ENCODE results near the gene LRRC49. TPM values are rescaled to one million over a fixed set of nuclear protein-coding genes. Genes with fewer than 3 reads are reported as not detected.

The LRRC49 gene
- total and polyA plus RNA-seq, 10 of the 15 experiments (the other 5 are each of a cell fraction or from before 2014, with no cell fraction given): 1.4 to 3.7 (median 2.9) TPM

- ATAC-seq (no peak), DNase-seq (ENCODE audit: low read depth, low spot score) (no peak), FAIRE-seq (no peak)
- Histone ChIP-seq H2AFZ (ENCODE audit: control insufficient read depth, low read depth, low read length) (no peak overlapping the region), H3K9me3 (replicated peaks; ENCODE audit: control insufficient read depth, insufficient read depth, low read length) (no peaks in the 10 kb centered on the region; the same call in 2 of the 3 replicates), H3K36me3 (ENCODE audit: control insufficient read depth in 2 of 2, insufficient read depth in 2 of 2, low read length in 1 of 2) (no peaks in the 10 kb centered on the region), H3K9ac (ENCODE audit: control insufficient read depth, insufficient read depth, low read length) (no peak overlapping the region), H3K27me3 (replicated peaks in 1 of 2; ENCODE audit: control insufficient read depth in 2 of 2, insufficient read depth in 2 of 2, low read length in 1 of 2) (no peaks in the 10 kb centered on the region), H3K4me2 (ENCODE audit: control insufficient read depth, insufficient read depth) (no peak overlapping the region), H4K20me1 (ENCODE audit: control insufficient read depth, insufficient read depth) (no peaks in the 10 kb centered on the region), H3K27ac (ENCODE audit: control insufficient read depth, insufficient read depth) (no peak overlapping the region), H3K79me2 (ENCODE audit: control insufficient read depth, insufficient read depth, low read length) (no peaks in the 10 kb centered on the region), H3K4me3 (no peak overlapping the region), H3K4me1 (ENCODE audit: control insufficient read depth, insufficient read depth, low read length) (no peaks in the 10 kb centered on the region)
- RAD21 ChIA-PET (ENCODE audit: unreplicated experiment): no interaction called here
- no TSS peak for BruUV-seq (replicated peaks)
- CTCF ChIA-PET: no interaction called here
- WGBS (ENCODE audit: insufficient coverage, insufficient replicate concordance, low lambda C conversion rate, missing lambda C conversion rate): 50% methylated on average over 2 of the region's 2 CpGs
- POLR2A ChIA-PET: no interaction called here
- SMC1A ChIA-PET (ENCODE audit: uncharacterized antibody, unreplicated experiment): no interaction called here
- intact Hi-C loops (cut with micrococcal nuclease; ENCODE audit: unreplicated experiment) (no loop called here), in situ Hi-C loops (cut with MboI) (no loop called here)
- TF ChIP-seq RFX5 (IDR thresholded peaks at IDR 0.05; ENCODE audit: low read depth, low read length): no peak
- TF ChIP-seq NFXL1 (IDR thresholded peaks at IDR 0.05; ENCODE audit: borderline replicate concordance): no peak
- no peak for TF ChIP-seq PAX5 (IDR thresholded peaks at IDR 0.05; ENCODE audit: borderline replicate concordance, low read depth, low read length)
- no peak for TF ChIP-seq CTCF (IDR thresholded peaks at IDR 0.05 in 2 of 3, conservative IDR thresholded peaks at IDR 0.05 in 1 of 3; ENCODE audit: control insufficient read depth in 2 of 3, extremely low read depth in 1 of 3, insufficient read depth in 1 of 3, low read depth in 3 of 3, low read length in 3 of 3)
- TF ChIP-seq BHLHE40 (IDR thresholded peaks at IDR 0.05; ENCODE audit: borderline replicate concordance in 1 of 2, low read depth in 2 of 2, low read length in 1 of 2): no peak
These were observed 159.7 kb downstream of the LRRC49 start for GRCh38 chr15:71052356-71052755.

Measured in GM12878 (cell line).